H9 (cell line): ENCODE results near the gene KLHDC10. TPM values are rescaled to one million over a fixed set of nuclear protein-coding genes. Genes with fewer than 3 reads are reported as not detected.

Experiments
- DNase-seq: peaks from one replicate; pipeline ENCODE4 v3.0.0-alpha.2; 2017
- H2AFZ ChIP-seq: one replicate; pipeline ENCODE4 v1.6.1; 2013; ENCODE audit warnings: mild to moderate bottlenecking, low read length, control low read depth, moderate library complexity
- H2AK5ac ChIP-seq: 2 replicates; pipeline ENCODE4 v1.6.1; 2013; ENCODE audit warnings: low read length, control low read depth, mixed read lengths; ENCODE audit not compliant: insufficient read length
- H2BK120ac ChIP-seq: one replicate; pipeline ENCODE4 v1.6.1; 2013; ENCODE audit warnings: low read depth, mild to moderate bottlenecking, low read length, control low read depth, inconsistent platforms; ENCODE audit not compliant: poor library complexity, severe bottlenecking
- H2BK12ac ChIP-seq: 2 replicates; pipeline ENCODE4 v1.6.1; 2013; ENCODE audit warnings: low read length, control low read depth, mixed read lengths, low read depth; ENCODE audit not compliant: insufficient read length
- H2BK15ac ChIP-seq: 2 replicates; pipeline ENCODE4 v1.6.1; 2013; ENCODE audit warnings: low read depth, low read length, control low read depth
- H2BK20ac ChIP-seq: one replicate; pipeline ENCODE4 v1.6.1; 2013; ENCODE audit warnings: low read depth, mild to moderate bottlenecking, low read length, control low read depth, inconsistent platforms; ENCODE audit not compliant: poor library complexity, severe bottlenecking
- H2BK5ac ChIP-seq: 2 replicates; pipeline ENCODE4 v1.6.1; 2013; ENCODE audit warnings: low read length, control low read depth, mixed read lengths; ENCODE audit not compliant: insufficient read length
- H3K14ac ChIP-seq: 2 replicates; pipeline ENCODE4 v1.6.1; 2013; ENCODE audit warnings: low read length, control low read depth; ENCODE audit not compliant: insufficient read depth
- H3K18ac ChIP-seq: 2 replicates; pipeline ENCODE4 v1.6.1; 2013; ENCODE audit warnings: low read depth, mild to moderate bottlenecking, mixed read lengths, low read length, control low read depth; ENCODE audit not compliant: insufficient read length
- H3K23ac ChIP-seq: 2 replicates; pipeline ENCODE4 v1.6.1; 2013; ENCODE audit warnings: low read length, control low read depth, mixed read lengths, low read depth; ENCODE audit not compliant: insufficient read length
- H3K23me2 ChIP-seq: 2 replicates; pipeline ENCODE4 v1.6.1; 2013; ENCODE audit warnings: low read depth, mild to moderate bottlenecking, mixed read lengths, low read length, control low read depth; ENCODE audit not compliant: insufficient read length, poor library complexity, severe bottlenecking
- H3K27ac ChIP-seq: 2 replicates; pipeline ENCODE4 v1.5.1; 2013; ENCODE audit warnings: low read length, control low read depth, mixed read lengths, low read depth; ENCODE audit not compliant: insufficient read length
- H3K27me3 ChIP-seq: 2 replicates; pipeline ENCODE4 v1.6.1; 2013; ENCODE audit warnings: low read length, control low read depth, inconsistent platforms; ENCODE audit not compliant: insufficient read depth
- H3K4ac ChIP-seq: 2 replicates; pipeline ENCODE4 v1.6.1; 2013; ENCODE audit warnings: low read depth, mild to moderate bottlenecking, control low read depth, inconsistent platforms, low read length, moderate library complexity
- H3K4me1 ChIP-seq: 2 replicates; pipeline ENCODE4 v1.6.1; 2013; ENCODE audit warnings: low read length, control low read depth, inconsistent platforms; ENCODE audit not compliant: insufficient read depth
- H3K4me2 ChIP-seq: 2 replicates; pipeline ENCODE4 v1.6.1; 2013; ENCODE audit warnings: low read length, control low read depth, mixed read lengths; ENCODE audit not compliant: insufficient read length, insufficient read depth
- H3K56ac ChIP-seq: 2 replicates; pipeline ENCODE4 v1.6.1; 2013; ENCODE audit warnings: low read depth, mild to moderate bottlenecking, mixed read lengths, low read length, control low read depth; ENCODE audit not compliant: insufficient read length
- H3K79me1 ChIP-seq: 2 replicates; pipeline ENCODE4 v1.6.1; 2013; ENCODE audit warnings: low read depth, mild to moderate bottlenecking, moderate library complexity, low read length, control low read depth, inconsistent platforms; ENCODE audit not compliant: insufficient read depth, poor library complexity, severe bottlenecking
- H3K79me2 ChIP-seq: 2 replicates; pipeline ENCODE4 v1.6.1; 2013; ENCODE audit warnings: low read length, control low read depth, inconsistent platforms; ENCODE audit not compliant: insufficient read depth
- H3K9ac ChIP-seq: 2 replicates; pipeline ENCODE4 v1.6.1; 2013; ENCODE audit warnings: low read length, control low read depth, mixed read lengths; ENCODE audit not compliant: insufficient read length; ENCODE audit errors: extremely low read depth
- H3K9me3 ChIP-seq: one replicate; pipeline ENCODE4 v1.6.1; 2013; ENCODE audit warnings: low read depth, low read length, inconsistent platforms; ENCODE audit not compliant: control insufficient read depth
- H3T11ph ChIP-seq: one replicate; pipeline ENCODE4 v1.6.1; 2013; ENCODE audit warnings: mild to moderate bottlenecking, low read length, control low read depth, inconsistent platforms
- H4K20me1 ChIP-seq: one replicate; pipeline ENCODE4 v1.6.1; 2013; ENCODE audit not compliant: control insufficient read depth, insufficient read length, insufficient read depth
- H4K5ac ChIP-seq: 2 replicates; pipeline ENCODE4 v1.6.1; 2013; ENCODE audit warnings: low read depth, mild to moderate bottlenecking, mixed read lengths, low read length, control low read depth; ENCODE audit not compliant: insufficient read length
- H4K8ac ChIP-seq: replicated peaks from 2 replicates; pipeline ENCODE4 v1.6.1; 2013; ENCODE audit warnings: low read length, control low read depth, mixed read lengths, low read depth; ENCODE audit not compliant: insufficient read length
- H4K91ac ChIP-seq: 2 replicates; pipeline ENCODE4 v1.6.1; 2013; ENCODE audit warnings: low read depth, mild to moderate bottlenecking, moderate library complexity, mixed read lengths, low read length, control low read depth; ENCODE audit not compliant: insufficient read length
- H3K27ac Mint-ChIP-seq, 3 experiments: 2 replicates in 2 of 3; 3 replicates in 1 of 3; pipeline ENCODE4 v1.8.0; 2020 to 2021; ENCODE audit warnings: mixed read lengths in 3 of 3, mild to moderate bottlenecking in 1 of 3, moderate library complexity in 1 of 3
- H3K27me3 Mint-ChIP-seq: 2 replicates; pipeline ENCODE4 v1.8.0; 2021; ENCODE audit warnings: low read depth, mild to moderate bottlenecking, moderate library complexity, mixed read lengths
- H3K36me3 Mint-ChIP-seq, 3 experiments: 2 replicates in 2 of 3; 3 replicates in 1 of 3; pipeline ENCODE4 v1.8.0; 2020 to 2021; ENCODE audit warnings: low read depth in 3 of 3, mixed read lengths in 3 of 3; ENCODE audit not compliant: insufficient read depth in 1 of 3
- H3K4me1 Mint-ChIP-seq, 2 experiments: 2 replicates each; pipeline ENCODE4 v1.8.0; 2020; ENCODE audit warnings: mixed read lengths in 2 of 2
- H3K4me3 Mint-ChIP-seq, 2 experiments: 2 replicates in 1 of 2; 3 replicates in 1 of 2; pipeline ENCODE4 v1.8.0; 2020 to 2021; ENCODE audit warnings: mild to moderate bottlenecking in 2 of 2, mixed read lengths in 2 of 2, moderate library complexity in 1 of 2
- H3K9me3 Mint-ChIP-seq, 2 experiments: 2 replicates in 1 of 2; 3 replicates in 1 of 2; pipeline ENCODE4 v1.8.0; 2020; ENCODE audit warnings: mild to moderate bottlenecking in 2 of 2, mixed read lengths in 2 of 2, moderate library complexity in 1 of 2
- CTCF ChIP-seq: fragments of 200-600 bp; sonication (generic); conservative IDR thresholded peaks from 3 replicates; pipeline ENCODE4 v1.8.0; 2021; ENCODE audit warnings: antibody characterized with exemption, mild to moderate bottlenecking
- WGBS: extraction: QIAGEN DNeasy Blood & Tissue Kit; methylation state at CpG from one replicate; pipeline ENCODE4 v1.1.7; 2013; ENCODE audit warnings: missing lambda C conversion rate, low lambda C conversion rate, mixed read lengths; ENCODE audit not compliant: insufficient read length; ENCODE audit errors: extremely low coverage; 5-methylcytosine and 5-hydroxymethylcytosine counted together
- total RNA-seq: library from RNA; stranded (reverse); gene quantifications from 2 replicates; pipeline ENCODE4 v1.2.1, GENCODE V29; 2021

Gene KLHDC10
- total RNA-seq, 1 experiment from 2014 or later, result 17.3 TPM

GRCh38 chr7:130118801-130119200 lies 48.5 kb downstream of the KLHDC10 start:
- Histone ChIP-seq H4K5ac (no peak overlapping the region), H2BK20ac (no peak overlapping the region), H3K27me3 (no peaks in the 10 kb centered on the region), H4K91ac (no peak overlapping the region), H3K14ac (no peak overlapping the region), H3K4me1 (no peaks in the 10 kb centered on the region), H3K79me2 (no peaks in the 10 kb centered on the region), H3K18ac (no peak overlapping the region), H3K79me1 (no peaks in the 10 kb centered on the region), H3K56ac (no peak overlapping the region), H2BK120ac (no peak overlapping the region), H3T11ph (no peak overlapping the region), H2BK15ac (no peak overlapping the region), H3K9ac (no peak overlapping the region), H3K27ac (no peak overlapping the region), H3K23me2 (no peaks in the 10 kb centered on the region), H2BK12ac (no peak overlapping the region), H4K20me1 (no peaks in the 10 kb centered on the region), H2BK5ac (no peak overlapping the region), H2AK5ac (no peak overlapping the region), H3K9me3 (no peaks in the 10 kb centered on the region), H3K4me2 (no peak overlapping the region), H3K4ac (no peak overlapping the region), H2AFZ (no peak overlapping the region), H3K23ac (no peak overlapping the region), H4K8ac (no peak overlapping the region)
- WGBS, result no CpG with 5 or more reads among the region's 4 CpGs
- Mint-ChIP-seq H3K27ac (no peak overlapping the region), H3K36me3 (peaks cover 3 to 27% (median 20%) of the 10 kb centered on the region in 3 experiments; a peak in 5 of 7 replicates), H3K4me1 (no peaks in the 10 kb centered on the region), H3K27me3 (no peaks in the 10 kb centered on the region), H3K4me3 (no peak overlapping the region), H3K9me3 (no peaks in the 10 kb centered on the region)
- DNase-seq, result no peak
- TF ChIP-seq CTCF, result no peak
